ENCODE measurements around the gene NUBP1.
A peak's percentile ranks its signal among the peaks of the same experiment; 100 is the strongest.
"Not testable (repeated sequence)": the region's sequence is repeated elsewhere in the genome, so short reads cannot be mapped to it uniquely, and the experiment has no call there.

The NUBP1 gene

DNA sequence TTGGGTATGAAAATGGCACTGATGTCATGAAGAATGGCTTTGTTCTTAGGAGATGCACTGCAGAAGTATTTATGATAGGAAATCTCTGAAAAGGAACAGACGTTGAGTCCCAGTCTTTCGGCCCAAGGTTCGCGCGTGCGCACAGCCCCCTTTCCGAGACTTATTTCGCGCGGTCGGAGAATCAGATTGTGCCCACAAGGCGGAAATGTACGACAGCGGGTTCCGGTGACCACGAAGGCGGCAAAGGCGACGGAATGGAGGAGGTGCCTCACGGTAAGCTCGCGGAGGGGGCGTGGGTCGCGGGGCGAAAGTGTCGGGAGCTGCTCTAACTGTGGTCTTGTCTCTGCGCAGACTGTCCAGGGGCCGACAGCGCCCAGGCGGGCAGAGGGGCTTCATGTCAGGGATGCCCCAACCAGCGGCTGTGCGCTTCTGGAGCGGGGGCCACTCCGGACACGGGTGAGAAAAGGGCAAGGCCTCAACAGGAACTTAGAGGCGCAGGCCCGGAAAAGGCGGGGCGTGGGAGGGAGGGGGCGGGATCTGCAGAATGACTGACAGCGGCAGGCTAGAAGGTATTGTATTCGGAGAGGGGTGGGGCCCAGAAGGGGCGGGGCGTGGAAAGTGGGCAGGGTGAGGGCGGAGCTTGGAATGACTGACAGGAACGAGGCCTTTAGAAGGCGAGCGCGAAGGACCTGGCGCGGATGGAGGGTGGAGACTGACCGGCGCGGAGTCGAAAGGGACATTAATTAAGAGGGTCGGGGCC lies at the start of gene NUBP1:
NUBP1 (plus strand) TSS at position 233 of the 760 bp plus-strand sequence; CDS start at position 255, 22 bp downstream.
- DNase-seq, result peak; percentile 74 to 89

DNA sequence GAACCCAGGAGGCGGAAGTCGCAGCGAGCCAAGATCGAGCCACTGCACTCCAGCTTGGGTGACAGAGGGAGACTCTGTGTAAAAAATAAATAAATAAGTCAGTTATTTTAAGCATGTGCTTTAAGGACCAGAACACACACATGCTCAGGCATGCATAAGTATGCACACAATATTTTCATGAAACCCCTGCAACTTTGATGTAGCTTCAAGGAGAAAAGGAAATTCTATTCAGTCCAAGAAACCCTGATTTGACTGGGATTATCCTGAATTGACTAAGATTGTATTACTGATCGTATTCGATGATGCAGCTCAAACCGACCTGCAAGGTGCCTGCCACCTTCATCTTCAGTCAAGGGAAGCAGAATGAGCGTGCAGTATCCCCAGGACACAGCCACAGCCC lies 49.8 kb upstream of the NUBP1 start:
- no peak for DNase-seq

DNA sequence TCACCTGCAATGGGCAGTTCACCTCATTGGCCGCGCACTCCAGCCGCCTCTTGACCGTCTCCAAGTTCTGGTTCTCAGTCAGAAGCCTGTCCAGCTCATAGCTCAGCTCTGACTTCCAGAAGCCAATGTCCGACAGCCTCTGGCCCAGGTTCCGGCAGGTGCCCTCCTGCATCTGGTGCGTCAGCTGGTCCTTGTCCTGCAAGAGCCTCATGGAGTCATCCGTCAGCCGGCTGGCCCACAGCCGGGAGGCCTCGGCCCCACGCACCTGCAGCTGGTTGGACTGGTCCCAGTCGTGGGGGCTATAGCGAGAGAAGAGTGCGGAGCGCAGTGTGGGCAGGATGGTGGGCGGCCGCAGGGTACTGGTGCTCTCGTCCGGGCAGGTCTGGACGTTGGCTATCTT lies 49.3 kb upstream of the NUBP1 start:
- no peak for DNase-seq

DNA sequence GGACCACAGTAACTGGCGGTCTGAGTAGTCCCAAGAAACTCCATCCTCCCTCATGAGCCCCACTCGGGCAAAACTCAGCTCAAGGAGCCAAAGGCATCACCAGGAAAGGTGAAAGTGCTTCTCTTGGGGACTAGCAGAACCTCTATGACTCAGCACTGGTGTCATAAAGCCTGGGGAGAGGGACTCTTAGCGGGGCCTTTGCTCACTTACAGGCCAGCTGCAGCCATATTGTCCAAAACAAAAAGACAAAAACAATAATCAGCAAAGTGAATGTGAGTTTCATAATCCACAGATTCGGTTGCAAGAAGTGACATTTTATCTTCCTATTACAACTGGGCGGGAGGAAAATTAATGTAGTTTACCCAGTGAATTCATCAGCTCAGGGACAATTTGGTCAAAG lies 48.8 kb upstream of the NUBP1 start, which contains the start of gene TEKT5:
TEKT5 (minus strand) TSS at position 101 of the 400 bp plus-strand sequence; CDS start at position 44, 57 bp downstream.
- DNase-seq, result no peak

DNA sequence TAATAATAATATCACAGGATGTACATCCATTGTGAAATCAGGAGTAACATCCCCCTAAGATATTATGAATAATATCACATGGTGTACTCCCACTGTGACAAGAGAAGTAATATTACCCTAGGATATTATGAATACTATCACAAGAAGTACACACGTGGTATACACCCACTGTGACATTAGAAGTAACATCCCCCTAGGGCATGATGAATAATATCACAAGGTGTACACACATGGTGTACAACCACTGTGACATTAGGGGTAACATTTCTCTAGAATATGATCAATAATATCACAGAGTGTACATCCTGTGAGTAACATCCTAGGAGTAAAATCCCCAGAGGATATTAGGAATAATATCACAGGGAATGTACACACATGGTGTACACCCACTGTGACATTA lies 43.9 kb upstream of the NUBP1 start:
- no peak for DNase-seq

DNA sequence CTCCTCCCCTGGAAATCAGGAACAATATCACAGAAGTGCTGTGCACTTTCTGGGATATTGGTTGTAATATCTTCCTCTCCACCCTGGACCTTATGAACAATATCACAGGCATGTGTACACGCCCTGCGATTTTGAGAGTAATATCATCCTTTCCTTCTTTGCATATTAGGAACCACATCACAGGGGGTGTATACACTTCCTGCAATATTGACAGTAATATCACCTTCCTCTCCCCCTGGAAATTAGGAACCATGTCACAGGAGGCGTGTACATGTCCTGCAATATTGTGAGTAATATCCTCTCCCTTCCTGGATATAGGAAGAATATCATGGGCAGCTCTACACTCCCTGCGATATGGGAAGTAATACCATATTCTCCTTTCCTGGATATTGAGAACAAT lies 34.7 kb upstream of the NUBP1 start:
- DNase-seq, result no peak

DNA sequence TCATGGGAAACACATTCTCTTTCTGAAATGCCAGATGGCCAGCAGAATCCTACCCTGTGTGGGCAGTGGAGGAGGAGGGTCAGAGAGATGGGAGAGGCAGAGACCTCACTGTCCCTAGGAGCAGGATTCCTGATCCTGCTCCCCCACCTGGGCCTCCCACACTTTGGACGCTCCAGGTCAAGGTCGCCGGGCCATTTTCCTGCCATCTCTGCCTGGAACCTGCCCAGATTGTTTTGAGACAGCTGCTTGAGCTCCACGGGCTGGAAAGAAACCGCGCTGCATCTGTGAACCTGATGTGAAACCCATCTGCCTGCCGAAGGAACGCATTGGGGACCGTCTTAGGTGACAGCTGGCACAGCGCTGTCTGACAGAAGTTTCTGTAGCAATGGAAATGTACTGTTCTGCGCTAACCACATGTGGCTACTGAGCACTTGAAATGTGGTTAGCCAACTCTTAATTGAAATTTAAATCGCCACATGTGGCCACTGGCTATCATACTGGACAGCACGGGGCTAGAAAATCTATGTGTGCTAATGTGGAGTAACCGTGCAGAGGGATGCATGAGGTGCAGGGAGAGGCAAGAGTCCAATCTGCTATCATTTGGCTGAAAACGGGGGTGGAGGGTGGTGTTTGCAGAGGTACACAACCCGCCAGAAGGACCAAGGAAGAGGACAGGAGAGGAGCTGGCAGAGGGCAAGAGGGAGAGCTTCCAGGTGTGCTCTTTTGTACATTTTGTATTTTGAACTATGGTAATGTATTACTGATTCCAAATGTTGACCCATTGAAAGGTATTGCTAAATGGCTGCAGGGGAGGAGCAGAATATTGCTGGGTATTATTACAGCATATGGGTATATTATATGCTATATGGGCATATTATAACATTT lies 15.4 kb upstream of the NUBP1 start:
- no peak for DNase-seq

DNA sequence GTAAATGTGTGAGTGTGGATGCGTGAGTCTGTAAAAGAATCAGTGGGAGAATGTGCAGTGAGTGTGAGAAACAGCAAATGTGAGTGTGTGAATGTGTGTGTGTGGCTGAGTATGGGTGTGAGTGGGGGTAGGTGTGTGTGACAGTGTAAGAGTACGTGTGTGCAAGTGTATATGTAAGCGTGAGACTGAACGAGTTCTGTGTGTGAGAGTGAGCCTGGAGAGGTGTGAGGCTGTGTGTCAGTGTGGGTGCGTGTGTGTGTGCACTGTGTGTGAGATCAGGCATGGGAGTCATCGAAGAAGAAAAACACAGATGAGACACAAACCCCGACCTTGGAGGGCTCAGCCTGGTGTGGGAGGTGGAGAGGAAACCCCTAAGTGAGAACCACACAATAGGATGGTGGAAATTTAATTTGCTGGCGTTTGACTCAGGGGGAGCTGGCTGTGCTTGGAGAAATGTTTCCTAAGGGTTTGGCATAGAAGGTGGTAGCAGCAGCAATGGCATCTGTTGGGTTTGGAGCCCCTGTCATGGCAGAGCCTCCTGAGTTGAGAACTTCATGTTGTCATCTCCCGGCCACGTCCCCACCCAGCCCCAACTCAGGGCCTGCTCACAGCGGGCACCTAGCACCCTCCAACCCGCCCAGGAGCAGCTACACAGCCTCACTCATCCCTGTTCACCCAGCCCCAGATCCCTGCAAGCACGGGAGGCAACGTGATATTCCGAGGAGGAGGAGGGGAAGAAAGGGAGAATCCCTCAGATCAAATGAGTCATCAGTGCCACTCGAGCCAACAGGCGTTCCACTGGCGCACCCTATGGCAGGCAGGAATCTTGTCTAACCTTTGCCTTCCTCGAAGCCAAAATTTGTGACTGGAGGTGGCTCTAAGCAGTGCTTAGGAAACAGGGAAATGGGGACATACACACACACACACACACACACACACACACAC lies 14.3 kb upstream of the NUBP1 start:
- no peak for DNase-seq

DNA sequence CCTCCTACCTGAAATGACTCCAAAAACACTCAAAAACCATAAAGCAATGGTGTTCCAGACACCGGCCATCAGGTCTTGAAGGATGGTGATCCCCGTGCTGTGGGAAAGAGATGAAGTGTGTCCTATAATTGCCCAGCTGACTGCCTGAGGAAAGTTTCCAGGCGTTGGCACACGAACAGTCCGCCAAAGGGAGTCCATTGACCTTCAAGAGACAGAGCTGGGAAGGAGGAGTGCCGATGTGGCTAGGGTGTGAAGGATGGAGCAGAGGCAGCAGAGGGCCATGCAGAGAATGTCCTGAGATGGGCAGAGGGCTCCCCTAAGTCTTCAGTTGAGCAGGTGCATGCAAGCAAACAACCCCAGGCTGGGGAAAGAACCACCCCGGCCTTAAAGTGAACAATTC lies 11.9 kb upstream of the NUBP1 start:
- no peak for DNase-seq

DNA sequence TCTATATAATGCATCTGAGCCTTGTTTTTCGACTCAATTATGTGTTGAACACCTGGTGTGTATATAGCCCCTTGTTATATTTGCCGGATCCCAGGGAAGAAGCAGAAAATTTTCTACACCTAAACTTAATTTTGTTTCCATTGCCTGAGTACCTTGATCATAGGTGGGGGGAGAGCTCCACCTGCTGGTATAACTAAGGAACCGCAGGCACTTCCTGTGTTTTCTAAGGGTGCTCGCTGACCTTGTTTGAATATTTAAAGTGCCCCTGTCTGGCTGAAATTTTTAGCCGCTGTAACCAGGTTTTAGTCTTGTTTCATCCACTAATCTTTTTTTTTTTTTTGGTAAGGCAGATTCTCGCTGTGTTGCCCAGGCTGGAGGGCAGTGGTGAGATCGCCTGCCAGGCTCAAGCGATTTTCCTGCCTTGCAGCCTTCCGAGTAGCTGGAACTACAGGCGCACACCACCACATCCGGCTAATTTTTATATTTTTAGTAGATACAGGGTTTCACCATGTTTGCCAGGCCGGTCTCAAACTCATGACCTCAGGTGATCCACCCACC lies 6.5 kb upstream of the NUBP1 start:
- DNase-seq, result peak in 1 of 2 experiments; percentile 55

DNA sequence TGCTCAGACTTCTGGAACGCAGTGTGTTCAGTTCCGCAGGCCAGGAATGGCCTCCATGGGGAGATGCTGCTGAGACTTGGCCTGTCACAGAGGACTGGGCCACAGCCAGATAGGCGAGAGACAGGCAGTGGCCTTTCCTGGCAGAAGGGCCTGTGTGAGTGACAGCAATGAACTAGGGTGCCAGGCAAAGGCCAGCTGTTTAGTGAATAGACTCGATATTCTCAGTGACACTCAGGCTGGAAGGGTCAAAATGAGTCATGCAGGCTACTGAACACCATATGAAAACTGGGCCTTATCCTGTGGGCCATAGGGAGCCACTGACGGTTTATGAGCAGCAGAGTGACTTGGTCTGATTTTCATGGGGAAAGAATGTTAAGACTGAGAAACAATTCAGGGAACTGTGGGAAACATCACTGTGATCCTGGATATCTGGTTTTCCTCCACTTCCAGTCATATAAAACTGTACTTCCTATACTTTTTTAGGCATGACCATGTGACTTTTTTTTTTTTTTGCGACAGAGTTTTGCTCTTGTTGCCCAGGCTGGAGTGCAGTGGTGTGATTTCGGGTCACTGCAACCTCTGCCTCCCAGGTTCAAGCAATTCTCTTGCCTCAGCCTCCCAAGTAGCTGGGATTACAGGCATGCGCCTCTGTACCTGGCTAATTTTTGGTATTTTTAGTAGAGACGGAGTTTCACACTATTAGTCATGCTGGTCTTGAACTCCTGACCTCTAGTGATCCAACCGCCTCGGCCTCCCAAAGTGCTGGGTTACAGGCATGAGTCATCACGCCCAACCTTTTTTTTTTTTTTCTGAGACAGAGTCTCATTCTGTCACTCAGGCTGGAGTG lies 5.2 kb upstream of the NUBP1 start:
- peak; percentile 32 to 57 for DNase-seq

DNA sequence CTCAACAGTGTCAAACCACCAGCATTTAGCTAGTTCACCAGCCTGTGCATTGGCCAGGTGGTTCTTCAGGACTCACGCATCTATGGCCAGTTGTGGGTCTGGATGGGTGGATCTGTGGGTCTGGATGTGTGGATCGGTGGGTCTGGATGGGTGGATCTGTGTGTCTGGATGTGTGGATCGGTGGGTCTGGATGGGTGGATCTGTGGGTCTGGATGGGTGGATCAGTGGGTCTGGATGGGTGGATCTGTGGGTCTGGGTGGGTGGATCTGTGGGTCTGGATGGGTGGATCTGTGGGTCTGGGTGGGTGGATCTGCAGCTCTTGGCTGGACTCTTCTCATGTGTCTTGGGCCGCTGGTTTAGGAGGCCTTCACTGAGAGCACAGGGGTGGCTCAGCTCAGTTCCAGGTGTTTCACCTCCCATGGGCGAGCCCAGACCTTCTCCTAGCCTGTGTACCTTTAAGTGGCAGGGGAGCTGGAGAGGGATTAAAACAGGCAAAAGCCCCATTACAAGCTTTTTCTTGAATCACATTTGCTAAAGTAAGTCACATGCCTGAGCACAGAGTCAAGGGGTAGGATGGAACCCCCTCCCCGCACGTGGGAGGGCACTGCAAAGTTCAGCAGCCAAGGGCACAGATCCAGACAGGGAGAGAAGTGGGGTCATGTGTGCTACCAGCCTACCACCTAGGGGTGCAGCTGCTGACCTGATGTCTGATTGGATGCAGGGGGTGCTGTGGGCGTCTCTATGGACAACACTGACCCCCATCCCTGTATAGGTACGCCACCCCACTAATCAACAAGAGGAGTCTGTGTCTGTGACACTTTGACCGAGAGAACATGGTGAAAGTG lies 3.4 kb upstream of the NUBP1 start:
- DNase-seq, result no peak

DNA sequence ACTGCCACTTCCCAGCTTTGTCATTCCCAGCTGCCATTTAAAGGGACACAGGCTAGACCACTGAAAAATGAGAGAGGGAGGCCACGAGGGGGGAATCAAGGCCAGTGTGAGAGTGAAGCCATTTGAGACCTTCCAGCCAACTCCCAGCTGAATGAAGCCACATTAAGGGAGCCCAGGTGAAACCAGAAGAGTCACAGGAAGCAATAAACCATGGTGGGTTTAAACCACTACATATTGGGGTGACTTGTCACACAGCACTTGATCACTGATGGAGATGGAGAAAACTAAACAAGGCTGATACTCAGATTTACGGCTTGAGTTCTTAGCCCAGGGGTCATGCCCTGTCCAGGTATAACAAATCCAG lies 2.8 kb upstream of the NUBP1 start:
- no peak for DNase-seq

DNA sequence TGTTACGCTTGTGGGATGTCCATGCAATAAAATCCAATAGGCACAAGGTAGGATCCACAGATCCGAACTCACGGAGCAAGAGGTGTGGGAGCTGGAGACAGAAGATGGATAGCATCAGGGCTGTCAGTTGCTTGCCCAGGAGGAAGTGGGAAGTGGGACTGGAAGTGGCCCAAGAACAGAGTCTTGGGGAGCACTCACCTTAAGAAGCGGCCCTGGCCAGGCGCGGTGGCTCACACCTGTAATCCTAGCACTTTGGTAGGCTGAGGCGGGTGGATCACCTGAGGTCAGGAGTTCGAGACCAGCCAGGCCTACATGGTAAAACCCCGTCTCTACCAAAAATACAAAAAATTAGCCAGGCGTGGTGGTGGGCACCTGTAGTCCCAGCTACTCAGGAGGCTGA lies 2.4 kb upstream of the NUBP1 start:
- DNase-seq, result not testable (repeated sequence)

DNA sequence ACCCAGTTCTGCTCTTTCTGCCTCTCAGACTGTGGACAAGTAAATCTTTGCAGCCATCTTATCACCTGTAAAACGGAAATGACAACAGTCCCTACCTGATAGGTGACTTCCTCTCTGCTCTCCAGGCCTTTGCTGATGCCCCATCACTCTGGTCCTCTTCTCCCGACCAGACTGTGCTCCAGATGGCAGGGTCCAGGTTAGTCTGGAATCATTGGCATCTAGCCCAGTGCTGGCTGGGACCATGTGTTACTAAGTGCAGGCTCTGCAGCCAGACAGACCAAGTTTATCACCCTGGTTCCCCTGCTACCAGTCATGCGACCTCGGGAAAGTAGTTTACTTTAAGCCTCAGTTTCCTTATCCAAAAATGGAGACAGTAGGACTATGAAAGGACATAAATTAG lies 1.8 kb upstream of the NUBP1 start:
- DNase-seq, result no peak

DNA sequence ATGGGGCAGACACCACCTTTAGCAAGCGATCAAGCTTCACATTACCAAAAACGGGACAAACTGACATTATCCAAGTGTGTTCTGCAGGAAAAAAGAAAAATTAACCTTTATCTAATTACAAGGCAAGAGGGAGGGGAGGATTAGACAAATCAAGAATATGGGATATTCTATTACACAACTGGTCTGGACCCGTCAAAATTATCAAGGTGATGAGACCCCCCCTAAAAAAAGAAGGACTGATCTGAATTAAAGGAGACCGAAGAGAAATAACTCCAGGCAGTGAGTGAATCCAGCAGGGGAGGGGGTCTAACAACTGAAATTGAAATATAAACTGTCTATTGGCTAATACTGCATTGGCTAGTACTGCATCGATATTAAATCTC lies 424 bp upstream of the NUBP1 start:
- DNase-seq, result no peak

DNA sequence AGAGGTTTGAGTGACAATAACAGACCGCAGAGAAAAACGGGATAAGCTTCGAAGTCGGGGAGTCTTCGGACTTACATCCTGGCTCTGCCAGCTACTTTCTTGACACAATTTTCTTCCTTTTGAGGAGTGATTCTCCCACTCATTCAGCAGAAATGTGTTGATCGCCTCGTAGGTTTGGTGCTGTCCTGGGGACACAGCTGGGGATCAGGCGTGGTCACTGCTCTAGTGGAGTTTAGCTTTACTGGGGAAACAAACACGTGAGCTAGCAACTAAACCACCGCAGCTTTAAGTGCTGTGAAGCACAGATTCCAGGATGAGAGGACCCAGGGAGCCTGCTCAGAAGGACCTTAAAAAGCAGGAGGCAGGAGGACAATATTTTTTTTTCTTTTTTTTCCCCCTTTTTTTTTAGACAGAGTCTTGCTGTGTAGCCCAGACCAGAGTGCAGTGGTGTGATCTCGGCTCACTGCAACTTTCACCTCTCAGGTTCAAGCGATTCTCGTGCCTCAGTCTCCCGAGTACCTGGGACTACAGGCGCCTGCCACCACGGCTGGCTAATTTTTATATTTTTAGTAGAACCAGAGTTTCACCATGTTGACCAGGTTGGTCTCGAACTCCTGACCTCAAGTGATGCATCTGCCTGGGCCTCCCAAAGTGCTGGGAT lies 858 bp downstream of the NUBP1 start:
- no peak for DNase-seq

DNA sequence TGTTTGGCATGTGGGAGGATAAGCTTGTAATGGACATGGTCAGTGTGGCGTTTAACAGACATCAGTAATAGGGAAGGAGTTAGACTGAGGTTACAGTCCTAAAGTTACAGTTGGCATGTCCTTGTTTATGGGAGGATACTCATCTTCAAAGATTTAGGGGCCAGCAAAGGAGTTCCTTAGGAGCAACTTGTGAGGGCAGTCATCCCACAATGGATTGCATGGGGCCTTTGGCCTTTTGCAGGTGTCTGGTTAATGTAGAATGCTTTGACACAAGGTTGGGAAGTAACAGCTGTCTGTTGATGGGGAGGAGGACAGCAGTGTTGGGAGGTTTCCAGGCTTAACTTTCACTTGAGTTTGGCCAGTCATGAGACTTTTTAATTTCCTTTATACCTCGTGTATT lies 2.2 kb downstream of the NUBP1 start:
- no peak for DNase-seq

DNA sequence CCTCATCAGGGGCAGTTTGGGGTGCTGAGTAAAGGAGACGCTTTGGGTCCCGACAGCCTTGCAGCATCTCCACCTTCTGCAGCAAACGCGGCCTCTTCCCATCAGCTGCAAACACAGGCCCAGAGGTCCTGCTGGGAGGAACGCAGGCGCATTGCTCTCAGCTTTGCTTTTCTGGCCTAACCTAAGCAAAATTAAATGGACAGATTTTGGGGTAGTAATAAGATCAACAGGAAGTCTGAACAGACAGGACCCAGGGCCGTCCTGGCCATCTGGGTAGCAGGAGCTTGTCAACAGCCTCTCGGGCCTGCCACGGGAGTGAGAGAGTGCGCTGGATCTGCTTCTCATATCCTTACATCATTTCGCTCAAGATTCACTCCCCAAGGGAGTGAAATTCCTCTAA lies 7.2 kb downstream of the NUBP1 start:
- no peak for DNase-seq

DNA sequence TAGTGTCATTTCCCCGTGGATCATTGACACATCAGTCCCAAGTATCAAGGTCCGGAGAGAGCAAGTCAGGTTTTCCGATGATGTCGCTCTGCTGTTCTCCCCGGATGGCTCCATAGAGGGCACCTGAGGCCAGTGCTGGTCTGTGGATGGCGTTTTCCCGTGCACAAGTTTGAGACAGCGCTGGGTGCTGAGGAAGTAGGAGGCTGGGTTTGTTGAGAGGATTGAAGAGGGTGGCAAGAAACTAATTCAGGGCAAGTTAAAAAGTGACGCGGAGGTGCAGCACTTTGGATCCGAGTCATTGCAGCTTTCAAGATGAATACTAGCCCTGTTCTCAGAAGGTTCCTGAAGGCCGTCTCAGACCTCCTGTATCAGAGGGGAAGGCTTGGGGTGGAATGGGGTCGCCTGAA lies 7.7 kb downstream of the NUBP1 start:
- DNase-seq, result no peak
